Pancreas (tissue), 10 donors: Measurements from ENCODE around the gene COX17. TPM values are rescaled to one million over a fixed set of nuclear protein-coding genes. Genes with fewer than 3 reads are reported as not detected.

Source experiments
- ATAC-seq, 4 donors: fragments of 200-7000 bp; cut with Tn5 transposase; one replicate each; pipeline versions ENCODE4 v1.8.0 to v1.9.1; 2020; ENCODE audit warnings: mild to moderate bottlenecking in 4 of 4, moderate library complexity in 4 of 4
- DNase-seq, 6 donors: peaks; one replicate each; pipeline ENCODE4 v3.0.0-alpha.2; 2020
- FAIRE-seq: peaks from 2 replicates; lab custom pipeline; 2012; peaks lifted over from hg19 to GRCh38; lab: Jason Lieb, UNC
- H3K27ac ChIP-seq, 4 donors: fragments of 200-600 bp; sonication (generic); 1 replicate in 3 of 4; 2 replicates in 1 of 4; pipeline versions ENCODE4 v1.5.0 to v1.8.0; 2020
- H3K27me3 ChIP-seq, 4 donors: fragments of 200-600 bp; one replicate each; pipeline ENCODE4 v1.8.0; 2021
- H3K36me3 ChIP-seq, 3 donors: fragments of 200-600 bp; sonication (generic) in 1 of 3; one replicate each; pipeline versions ENCODE4 v1.5.0 to v1.8.0; 2020 to 2021
- H3K4me1 ChIP-seq, 3 donors: fragments of 200-600 bp; one replicate each; pipeline ENCODE4 v1.8.0; 2021
- H3K4me3 ChIP-seq, 4 donors: fragments of 200-600 bp; sonication (generic) in 2 of 4; one replicate each; pipeline versions ENCODE4 v1.5.0 to v1.8.0; 2020 to 2021
- H3K9me3 ChIP-seq, 4 donors: fragments of 200-600 bp; one replicate each; pipeline ENCODE4 v1.8.0; 2021
- CTCF ChIP-seq, 4 donors: fragments of 200-600 bp; sonication (generic) in 3 of 4; IDR thresholded peaks; one replicate each; pipeline versions ENCODE4 v1.5.0 to v1.8.0; 2021; ENCODE audit warnings: antibody characterized with exemption in 4 of 4
- whole genome bisulfite sequencing, 2 donors: extraction: QIAGEN DNeasy Blood & Tissue Kit; methylation state at CpG; one replicate each; pipeline ENCODE4 v1.1.7; 2013; 5-methylcytosine and 5-hydroxymethylcytosine counted together
- intact Hi-C, 3 donors: fragments of 100-400 bp; cut with DNase I; formaldehyde crosslinking; loops; one replicate each; pipeline versions ENCODE4 v1.11.1 to v1.14.2; 2022
- polyA plus RNA-seq, 2 donors: library from polyadenylated mRNA; stranded (reverse); fragments of 200-250 nt; gene quantifications; one replicate each; pipeline ENCODE4 v1.2.3, GENCODE V29; 2013
- total RNA-seq, 6 donors: library from RNA; stranded (reverse); fragmentation: NEBNext Ultra II Directional in 4 of 6; extraction: Animal tissue kit (Norgen Biotek cat#: 25700) in 4 of 6; gene quantifications; one replicate each; pipeline versions ENCODE4 v1.2.1 to v1.2.4, GENCODE V29; 2021 to 2023
- donor health status: healthy with polysubstance abuse.
- donor health status: DM: no; HTN: no; CAD: no; lungs with moderate emphysema.
- donor health status: DM: no; HTN: no; CAD: no.
- donor health status: control.
- donor health status: control.
- donor health status: Bipolar disorder and iron deficiency.
- donor health status: DM: yes; HTN: yes; CAD: no.
- donor health status: DM: no; HTN: no; CAD: no.
- donor health status: DM: no; HTN: no; CAD: no.
- donor health status: DM: yes; HTN: yes; CAD: no.

The COX17 gene
- total and polyA plus RNA-seq, 8 donors = 13.6 to 124 (median 21.1) TPM

- ATAC-seq (no peak), FAIRE-seq (no peak), DNase-seq (peak in 1 of 6 donors; percentile 28)
- WGBS, 2 donors = 95 to 96% methylated on average over 9 of the region's 9 CpGs
- H3K4me3 ChIP-seq = no peak overlapping the region
- H3K27ac ChIP-seq = no peak overlapping the region
- no peak for TF ChIP-seq CTCF (IDR thresholded peaks at IDR 0.05)
- H3K4me1 ChIP-seq = peaks cover 4 to 7% (median 7%) of the 10 kb centered on the region in 3 donors
- no peaks in the 10 kb centered on the region for H3K36me3 ChIP-seq
- H3K27me3 ChIP-seq = no peaks in the 10 kb centered on the region
- H3K9me3 ChIP-seq = no peaks in the 10 kb centered on the region
- intact Hi-C loops = no loop called here
Observed at GRCh38 chr3:119659606-119660291, 17.5 kb downstream of the COX17 start.

GRCh38 chr3:119658994-119659393 lies 18.2 kb downstream of the COX17 start:
- intact Hi-C loops = no loop called here
- FAIRE-seq (no peak), DNase-seq (no peak), ATAC-seq (no peak)
- no peak overlapping the region for H3K4me3 ChIP-seq
- H3K27me3 ChIP-seq = no peaks in the 10 kb centered on the region
- 97 to 98% methylated on average over 2 of the region's 2 CpGs for WGBS, 2 donors
- H3K27ac ChIP-seq = no peak overlapping the region
- no peaks in the 10 kb centered on the region for H3K36me3 ChIP-seq
- no peak for TF ChIP-seq CTCF (IDR thresholded peaks at IDR 0.05)
- peaks cover 4 to 7% (median 7%) of the 10 kb centered on the region in 3 donors for H3K4me1 ChIP-seq
- no peaks in the 10 kb centered on the region for H3K9me3 ChIP-seq

GRCh38 chr3:119657887-119658702 lies 19.1 kb downstream of the COX17 start:
- DNase-seq = no peak
- Histone ChIP-seq H3K4me1 (peaks cover 4 to 7% (median 7%) of the 10 kb centered on the region in 3 donors), H3K27me3 (no peaks in the 10 kb centered on the region), H3K9me3 (no peaks in the 10 kb centered on the region), H3K4me3 (no peak overlapping the region), H3K27ac (no peak overlapping the region), H3K36me3 (no peaks in the 10 kb centered on the region)
- ATAC-seq = peak in 2 of 4 donors; percentile 37 to 65
- intact Hi-C loops = no loop called here
- no peak for TF ChIP-seq CTCF (IDR thresholded peaks at IDR 0.05)
- WGBS, 2 donors = 87 to 88% methylated on average over 4 of the region's 4 CpGs
- no peak for FAIRE-seq

- no peak for TF ChIP-seq CTCF (IDR thresholded peaks at IDR 0.05)
- no peaks in the 10 kb centered on the region for H3K36me3 ChIP-seq
- 44 to 45% methylated on average over 2 of the region's 2 CpGs for WGBS, 2 donors
- no peaks in the 10 kb centered on the region for H3K4me1 ChIP-seq
- H3K27ac ChIP-seq = no peak overlapping the region
- no peak for FAIRE-seq
- no peak overlapping the region for H3K4me3 ChIP-seq
- no peak for DNase-seq
- peak in 1 of 4 donors; percentile 62 for ATAC-seq
- intact Hi-C loops = no loop called here
- no peaks in the 10 kb centered on the region for H3K9me3 ChIP-seq
- H3K27me3 ChIP-seq = no peaks in the 10 kb centered on the region
Observed at GRCh38 chr3:119653876-119654275, 23.3 kb downstream of the COX17 start.
